ENCODE measurements around the gene COQ8A.
"Not testable (repeated sequence)": the region's sequence is repeated elsewhere in the genome, so short reads cannot be mapped to it uniquely, and the experiment has no call there.

COQ8A gene

GRCh38 chr1:226994586-226995364, 54.7 kb downstream of the COQ8A start:
- Histone ChIP-seq H3K27ac (peak overlapping the region in 1 of 21 experiments; percentile 5), H3K4me3 (no peak overlapping the region)

DNA sequence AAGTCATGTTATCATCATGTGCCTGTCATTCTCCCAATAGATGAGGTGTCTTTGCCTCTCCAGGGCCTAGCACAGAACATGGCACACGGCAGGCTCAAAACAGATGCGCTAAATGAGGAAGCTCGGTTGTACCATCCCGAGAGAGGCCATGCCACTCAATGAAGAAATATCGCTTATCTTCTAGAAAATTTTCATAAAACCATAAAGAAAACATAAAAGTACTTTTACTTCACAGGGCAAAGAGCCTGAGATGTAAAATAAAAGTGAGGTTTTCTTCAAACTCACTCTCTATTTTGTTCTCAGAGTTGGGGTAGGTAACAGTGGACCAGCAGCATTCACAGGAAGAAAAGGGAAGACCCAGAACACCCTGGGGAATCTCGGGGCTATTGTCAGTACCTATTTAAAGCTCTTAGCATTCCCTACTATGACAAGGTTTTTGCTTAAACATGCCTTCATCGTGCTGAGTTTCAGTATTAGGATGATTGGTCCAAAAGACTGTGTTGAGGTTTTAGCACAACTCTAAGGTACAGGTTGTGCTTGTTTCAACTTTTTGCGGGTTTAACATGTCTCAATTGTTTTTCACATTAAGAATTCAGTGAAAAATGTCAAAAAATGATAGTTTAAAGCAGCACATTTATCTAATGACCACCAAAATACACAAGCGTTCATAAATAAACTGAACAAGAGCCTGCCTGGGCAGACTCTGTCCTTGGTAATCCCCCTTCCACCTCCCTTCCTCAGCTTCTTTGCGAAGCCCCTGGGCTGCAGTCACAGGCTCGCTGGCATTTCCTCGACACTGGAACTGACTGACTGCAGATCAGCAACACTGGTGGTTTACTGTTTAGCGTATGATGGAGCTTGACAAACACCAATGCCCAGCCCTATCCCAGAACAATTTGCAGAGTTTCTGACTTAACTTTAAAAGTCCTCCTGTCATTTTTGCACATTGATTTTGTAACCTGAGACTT, 55.6 kb downstream of the COQ8A start:
- Histone ChIP-seq H3K4me3 (no peak overlapping the region), H3K27ac (peak overlapping the region in 1 of 21 experiments; percentile 5)

GRCh38 chr1:226999579-226999978, 59.5 kb downstream of the COQ8A start:
- H3K4me3 ChIP-seq, H3K27ac ChIP-seq: not testable (repeated sequence)

GRCh38 chr1:227002531-227003049, 62.5 kb downstream of the COQ8A start:
- H3K4me3 ChIP-seq = no peak overlapping the region

GRCh38 chr1:227003165-227003564, 63.1 kb downstream of the COQ8A start:
- Histone ChIP-seq H3K27ac (no peak overlapping the region), H3K4me3 (no peak overlapping the region)

More at GRCh38 chr1:227002531-227003049, 62.5 kb downstream of the COQ8A start:
- H3K27ac ChIP-seq = no peak overlapping the region

DNA sequence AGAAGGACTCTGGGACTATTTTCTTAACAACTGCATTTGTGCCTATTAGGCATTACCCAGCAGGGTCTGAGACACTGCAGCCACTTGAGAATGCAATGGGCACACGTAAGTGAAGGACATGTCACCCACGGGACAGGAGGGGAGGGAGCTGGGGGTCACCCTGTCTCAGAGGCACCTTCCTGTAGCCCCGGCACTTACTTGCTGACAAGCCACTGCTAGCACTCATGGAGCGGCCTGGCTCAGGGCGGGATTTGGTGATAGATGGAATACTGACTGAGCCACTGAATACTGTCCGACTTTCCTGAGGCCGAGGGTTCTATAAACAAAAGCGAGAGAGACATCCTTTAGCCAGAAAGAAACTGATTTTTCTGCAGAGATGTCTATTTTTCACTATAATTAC, 64.7 kb downstream of the COQ8A start:
- Histone ChIP-seq H3K27ac (no peak overlapping the region), H3K4me3 (no peak overlapping the region)

- H3K4me3 ChIP-seq = no peak overlapping the region
Measured at GRCh38 chr1:227006226-227006796, 66.2 kb downstream of the COQ8A start.

GRCh38 chr1:227009937-227010336, 69.8 kb downstream of the COQ8A start:
- Histone ChIP-seq H3K4me3 (no peak overlapping the region), H3K27ac (no peak overlapping the region)

More at GRCh38 chr1:227006226-227006796, 66.2 kb downstream of the COQ8A start:
- no peak overlapping the region for H3K27ac ChIP-seq

DNA sequence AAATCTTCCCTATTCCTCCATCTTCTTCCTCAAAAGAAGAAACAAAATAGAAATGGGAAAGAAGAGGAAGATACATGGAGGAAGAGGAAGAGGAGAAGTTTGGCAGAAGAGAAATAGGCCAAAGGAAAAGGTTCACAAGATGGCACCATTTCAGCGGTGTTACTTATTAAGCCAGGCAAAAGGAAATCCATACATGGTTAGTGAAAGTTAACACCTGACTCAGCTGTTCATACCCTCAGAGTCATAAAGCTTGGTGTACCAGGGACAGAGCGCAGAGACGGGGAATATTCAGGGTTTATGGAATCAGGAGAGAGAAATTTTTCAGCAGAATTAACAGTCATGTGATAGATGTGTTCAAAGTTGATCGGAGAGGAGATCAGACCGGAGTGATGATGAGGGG, 70.6 kb downstream of the COQ8A start:
- H3K4me3 ChIP-seq = no peak overlapping the region
- no peak overlapping the region for H3K27ac ChIP-seq

- H3K4me3 ChIP-seq = no peak overlapping the region
Measured at GRCh38 chr1:227016990-227017389, 76.9 kb downstream of the COQ8A start.

DNA sequence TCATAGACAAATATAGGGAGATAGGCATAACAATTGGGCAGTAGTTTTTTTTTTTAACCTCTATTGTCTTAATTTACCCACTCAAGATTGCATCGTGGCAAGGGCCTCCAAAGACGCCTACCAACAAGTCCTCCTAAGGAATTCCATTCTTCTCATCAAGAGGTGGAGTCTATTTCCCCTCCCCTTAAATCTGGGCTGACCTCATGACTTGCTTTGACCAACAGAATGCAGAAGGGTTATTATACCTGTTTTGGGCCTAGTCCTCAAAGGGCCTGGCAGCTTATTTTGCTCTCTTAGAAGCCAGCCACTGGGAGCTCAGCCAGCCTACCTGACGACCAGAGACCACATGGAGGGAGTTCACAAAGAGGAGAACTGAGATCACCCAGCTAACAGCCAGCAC, 92.3 kb downstream of the COQ8A start:
- Histone ChIP-seq H3K4me3 (no peak overlapping the region), H3K27ac (no peak overlapping the region)

More at GRCh38 chr1:227016990-227017389, 76.9 kb downstream of the COQ8A start:
- H3K27ac ChIP-seq = no peak overlapping the region

GRCh38 chr1:227033880-227034279, 93.8 kb downstream of the COQ8A start:
- Histone ChIP-seq H3K27ac (no peak overlapping the region), H3K4me3 (no peak overlapping the region)

DNA sequence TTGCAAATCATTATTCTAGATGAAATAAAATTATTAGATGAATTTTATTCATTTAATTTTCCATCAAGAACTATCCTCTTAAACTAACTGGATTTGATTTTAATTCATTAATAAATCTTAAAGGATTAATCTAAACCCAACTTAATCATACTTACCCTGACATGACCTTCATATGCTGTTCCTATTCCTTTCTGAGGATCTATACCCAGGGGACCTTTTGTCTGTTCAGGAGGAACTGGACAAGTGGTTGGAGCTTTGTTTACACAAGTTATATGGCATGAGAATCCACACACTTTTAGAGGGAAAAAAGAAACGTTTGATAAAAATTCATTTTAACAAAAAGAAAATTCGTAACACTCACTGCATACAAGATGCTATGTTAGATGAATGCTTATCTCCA, 95.2 kb downstream of the COQ8A start:
- no peak overlapping the region for H3K27ac ChIP-seq
- H3K4me3 ChIP-seq = no peak overlapping the region

- H3K4me3 ChIP-seq = no peak overlapping the region
Measured at GRCh38 chr1:227037121-227037520, 97.0 kb downstream of the COQ8A start.

More at GRCh38 chr1:227037121-227037520, 97.0 kb downstream of the COQ8A start:
- H3K27ac ChIP-seq = no peak overlapping the region
